GM12878 (cell line): ENCODE measurements around the gene HEBP1.

Experiments
- CBX5 ChIP-seq: sonication (generic); IDR thresholded peaks from 2 replicates; pipeline ENCODE4 v1.6.1; 2016; ENCODE audit warnings: low read depth, moderate library complexity, mild to moderate bottlenecking, inconsistent platforms
- CHD2 ChIP-seq: IDR thresholded peaks from 2 replicates; pipeline ENCODE4 v1.6.1; 2011; ENCODE audit warnings: low read depth, low read length, improper control_type of control experiment, borderline replicate concordance
- EP300 ChIP-seq, 2 experiments: fragments of 150-350 bp in 1 of 2; IDR thresholded peaks; 2 replicates each; pipeline ENCODE4 v1.6.1; 2011 to 2012; ENCODE audit warnings: low read depth in 2 of 2, low read length in 2 of 2, borderline replicate concordance in 1 of 2, improper control_type of control experiment in 1 of 2, inconsistent platforms in 1 of 2; ENCODE audit not compliant: control insufficient read depth in 1 of 2
- EZH2 ChIP-seq: IDR thresholded peaks from 2 replicates; pipeline ENCODE4 v1.6.1; 2012; ENCODE audit warnings: low read depth, mild to moderate bottlenecking, control low read depth, inconsistent platforms, low read length, borderline replicate concordance; ENCODE audit not compliant: control insufficient read depth
- NFIC ChIP-seq: IDR thresholded peaks from 2 replicates; pipeline ENCODE4 v1.6.1; 2012; ENCODE audit warnings: low read depth, mild to moderate bottlenecking, inconsistent platforms, low read length, moderate library complexity
- NR2C2 ChIP-seq: IDR thresholded peaks from 2 replicates; pipeline ENCODE4 v1.6.1; 2011; ENCODE audit warnings: borderline replicate concordance, low read depth; ENCODE audit not compliant: control insufficient read depth, insufficient read length
- POLR2A ChIP-seq: IDR thresholded peaks from 2 replicates; pipeline ENCODE4 v1.6.1; 2011; ENCODE audit warnings: low read depth, mild to moderate bottlenecking, low read length
- RBBP5 ChIP-seq: fragments of 200-600 bp; sonication (generic); conservative IDR thresholded peaks from 2 replicates; pipeline ENCODE4 v1.6.1; 2016
- RCOR1 ChIP-seq: conservative IDR thresholded peaks from 2 replicates; pipeline ENCODE4 v1.6.1; 2012; ENCODE audit warnings: low read depth, low read length, improper control_type of control experiment
- SRF ChIP-seq, 2 experiments: IDR thresholded peaks; 2 replicates each; pipeline ENCODE4 v1.6.1; 2011; ENCODE audit warnings: low read depth in 2 of 2, low read length in 2 of 2, mild to moderate bottlenecking in 1 of 2, moderate library complexity in 1 of 2
- TF ChIP-seq, protein P1 (sequence below): fragments of 450-650 bp; IDR thresholded peaks from 2 replicates; pipeline ENCODE4 v1.6.1; 2017; ENCODE audit warnings: mild to moderate bottlenecking, moderate library complexity
- TF ChIP-seq, protein P2 (sequence below): fragments of 450-650 bp; IDR thresholded peaks from 2 replicates; pipeline ENCODE4 v1.6.1; 2017; ENCODE audit warnings: mild to moderate bottlenecking, low read depth, inconsistent platforms; ENCODE audit not compliant: poor library complexity, severe bottlenecking
- TF ChIP-seq, protein P3 (sequence below), 3 experiments: IDR thresholded peaks in 2 of 3; conservative IDR thresholded peaks in 1 of 3; 2 replicates each; pipeline ENCODE4 v1.5.1; 2011; ENCODE audit warnings: low read depth in 3 of 3, low read length in 3 of 3, mild to moderate bottlenecking in 3 of 3, control low read depth in 2 of 3, moderate library complexity in 2 of 3, inconsistent platforms in 1 of 3, mixed read lengths in 1 of 3; ENCODE audit not compliant: control insufficient read depth in 2 of 3, insufficient read depth in 1 of 3; ENCODE audit errors: extremely low read depth in 1 of 3

DNA sequence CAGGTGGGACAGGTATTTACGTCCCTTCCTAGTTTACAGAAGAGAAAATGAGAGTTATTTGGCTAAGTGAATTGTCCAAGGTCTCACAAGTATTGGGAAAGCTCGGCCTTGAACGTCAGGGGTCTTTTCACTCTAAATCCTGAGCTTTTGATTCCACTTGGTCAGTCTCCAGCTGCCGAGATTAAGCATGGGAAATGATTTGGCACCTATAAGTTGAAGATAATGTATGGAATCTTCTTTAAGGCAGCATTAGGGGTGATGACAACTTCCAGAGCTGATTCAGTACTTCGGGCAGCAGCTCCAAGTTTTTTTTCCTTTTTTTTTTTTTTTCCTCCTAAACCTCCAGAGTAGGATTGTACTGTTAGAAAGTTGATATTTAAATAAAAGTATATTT, 44.8 kb upstream of the HEBP1 start:
- TF ChIP-seq CBX5, result no peak
- TF ChIP-seq EP300 (IDR thresholded peaks at IDR 0.05; ENCODE audit: borderline replicate concordance in 1 of 2, control insufficient read depth in 1 of 2, low read depth in 2 of 2, low read length in 2 of 2), result no peak
- TF ChIP-seq RCOR1, result no peak
- TF ChIP-seq EZH2, result no peak
- TF ChIP-seq, protein P1, sequence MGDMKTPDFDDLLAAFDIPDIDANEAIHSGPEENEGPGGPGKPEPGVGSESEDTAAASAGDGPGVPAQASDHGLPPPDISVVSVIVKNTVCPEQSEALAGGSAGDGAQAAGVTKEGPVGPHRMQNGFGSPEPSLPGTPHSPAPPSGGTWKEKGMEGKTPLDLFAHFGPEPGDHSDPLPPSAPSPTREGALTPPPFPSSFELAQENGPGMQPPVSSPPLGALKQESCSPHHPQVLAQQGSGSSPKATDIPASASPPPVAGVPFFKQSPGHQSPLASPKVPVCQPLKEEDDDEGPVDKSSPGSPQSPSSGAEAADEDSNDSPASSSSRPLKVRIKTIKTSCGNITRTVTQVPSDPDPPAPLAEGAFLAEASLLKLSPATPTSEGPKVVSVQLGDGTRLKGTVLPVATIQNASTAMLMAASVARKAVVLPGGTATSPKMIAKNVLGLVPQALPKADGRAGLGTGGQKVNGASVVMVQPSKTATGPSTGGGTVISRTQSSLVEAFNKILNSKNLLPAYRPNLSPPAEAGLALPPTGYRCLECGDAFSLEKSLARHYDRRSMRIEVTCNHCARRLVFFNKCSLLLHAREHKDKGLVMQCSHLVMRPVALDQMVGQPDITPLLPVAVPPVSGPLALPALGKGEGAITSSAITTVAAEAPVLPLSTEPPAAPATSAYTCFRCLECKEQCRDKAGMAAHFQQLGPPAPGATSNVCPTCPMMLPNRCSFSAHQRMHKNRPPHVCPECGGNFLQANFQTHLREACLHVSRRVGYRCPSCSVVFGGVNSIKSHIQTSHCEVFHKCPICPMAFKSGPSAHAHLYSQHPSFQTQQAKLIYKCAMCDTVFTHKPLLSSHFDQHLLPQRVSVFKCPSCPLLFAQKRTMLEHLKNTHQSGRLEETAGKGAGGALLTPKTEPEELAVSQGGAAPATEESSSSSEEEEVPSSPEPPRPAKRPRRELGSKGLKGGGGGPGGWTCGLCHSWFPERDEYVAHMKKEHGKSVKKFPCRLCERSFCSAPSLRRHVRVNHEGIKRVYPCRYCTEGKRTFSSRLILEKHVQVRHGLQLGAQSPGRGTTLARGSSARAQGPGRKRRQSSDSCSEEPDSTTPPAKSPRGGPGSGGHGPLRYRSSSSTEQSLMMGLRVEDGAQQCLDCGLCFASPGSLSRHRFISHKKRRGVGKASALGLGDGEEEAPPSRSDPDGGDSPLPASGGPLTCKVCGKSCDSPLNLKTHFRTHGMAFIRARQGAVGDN, result no peak
- TF ChIP-seq, protein P2, sequence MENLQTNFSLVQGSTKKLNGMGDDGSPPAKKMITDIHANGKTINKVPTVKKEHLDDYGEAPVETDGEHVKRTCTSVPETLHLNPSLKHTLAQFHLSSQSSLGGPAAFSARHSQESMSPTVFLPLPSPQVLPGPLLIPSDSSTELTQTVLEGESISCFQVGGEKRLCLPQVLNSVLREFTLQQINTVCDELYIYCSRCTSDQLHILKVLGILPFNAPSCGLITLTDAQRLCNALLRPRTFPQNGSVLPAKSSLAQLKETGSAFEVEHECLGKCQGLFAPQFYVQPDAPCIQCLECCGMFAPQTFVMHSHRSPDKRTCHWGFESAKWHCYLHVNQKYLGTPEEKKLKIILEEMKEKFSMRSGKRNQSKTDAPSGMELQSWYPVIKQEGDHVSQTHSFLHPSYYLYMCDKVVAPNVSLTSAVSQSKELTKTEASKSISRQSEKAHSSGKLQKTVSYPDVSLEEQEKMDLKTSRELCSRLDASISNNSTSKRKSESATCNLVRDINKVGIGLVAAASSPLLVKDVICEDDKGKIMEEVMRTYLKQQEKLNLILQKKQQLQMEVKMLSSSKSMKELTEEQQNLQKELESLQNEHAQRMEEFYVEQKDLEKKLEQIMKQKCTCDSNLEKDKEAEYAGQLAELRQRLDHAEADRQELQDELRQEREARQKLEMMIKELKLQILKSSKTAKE, result no peak
- no peak for TF ChIP-seq RBBP5
- TF ChIP-seq, protein P3, sequence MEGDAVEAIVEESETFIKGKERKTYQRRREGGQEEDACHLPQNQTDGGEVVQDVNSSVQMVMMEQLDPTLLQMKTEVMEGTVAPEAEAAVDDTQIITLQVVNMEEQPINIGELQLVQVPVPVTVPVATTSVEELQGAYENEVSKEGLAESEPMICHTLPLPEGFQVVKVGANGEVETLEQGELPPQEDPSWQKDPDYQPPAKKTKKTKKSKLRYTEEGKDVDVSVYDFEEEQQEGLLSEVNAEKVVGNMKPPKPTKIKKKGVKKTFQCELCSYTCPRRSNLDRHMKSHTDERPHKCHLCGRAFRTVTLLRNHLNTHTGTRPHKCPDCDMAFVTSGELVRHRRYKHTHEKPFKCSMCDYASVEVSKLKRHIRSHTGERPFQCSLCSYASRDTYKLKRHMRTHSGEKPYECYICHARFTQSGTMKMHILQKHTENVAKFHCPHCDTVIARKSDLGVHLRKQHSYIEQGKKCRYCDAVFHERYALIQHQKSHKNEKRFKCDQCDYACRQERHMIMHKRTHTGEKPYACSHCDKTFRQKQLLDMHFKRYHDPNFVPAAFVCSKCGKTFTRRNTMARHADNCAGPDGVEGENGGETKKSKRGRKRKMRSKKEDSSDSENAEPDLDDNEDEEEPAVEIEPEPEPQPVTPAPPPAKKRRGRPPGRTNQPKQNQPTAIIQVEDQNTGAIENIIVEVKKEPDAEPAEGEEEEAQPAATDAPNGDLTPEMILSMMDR (IDR thresholded peaks at IDR 0.05 in 2 of 3, conservative IDR thresholded peaks at IDR 0.05 in 1 of 3; ENCODE audit: control insufficient read depth in 2 of 3, extremely low read depth in 1 of 3, insufficient read depth in 1 of 3, low read depth in 3 of 3, low read length in 3 of 3), result no peak
- no peak for TF ChIP-seq SRF (IDR thresholded peaks at IDR 0.05; ENCODE audit: low read depth in 2 of 2, low read length in 2 of 2)
- TF ChIP-seq NFIC, result no peak
- TF ChIP-seq POLR2A, result no peak
- no peak for TF ChIP-seq NR2C2
- no peak for TF ChIP-seq CHD2
